GM19239 (cell line): ENCODE data around the gene ZMAT3.

ENCODE experiments used
- DNase-seq: peaks from one replicate; pipeline ENCODE4 v3.0.0; 2011; ENCODE audit warnings: low spot score; ENCODE audit not compliant: insufficient read length
- FAIRE-seq: peaks from 2 replicates; lab custom pipeline; 2011; peaks lifted over from hg19 to GRCh38; lab: Jason Lieb, UNC

Gene ZMAT3

GRCh38 chr3:179028408-179028807 is 43.2 kb downstream of the ZMAT3 start:
- DNase-seq (no peak), FAIRE-seq (no peak)

GRCh38 chr3:179027326-179027900 is 44.2 kb downstream of the ZMAT3 start:
- no peak for FAIRE-seq

GRCh38 chr3:179026636-179027035 is 45.0 kb downstream of the ZMAT3 start:
- DNase-seq: no peak
- FAIRE-seq: no peak

More at GRCh38 chr3:179027326-179027900, 44.2 kb downstream of the ZMAT3 start:
- DNase-seq: no peak

- DNase-seq: no peak
- FAIRE-seq: no peak
Observed at GRCh38 chr3:179021119-179021903, 50.3 kb downstream of the ZMAT3 start.

GRCh38 chr3:179020112-179020511 is 51.5 kb downstream of the ZMAT3 start:
- DNase-seq: no peak

GRCh38 chr3:179018808-179019207 is 52.8 kb downstream of the ZMAT3 start:
- peak; percentile 80 for FAIRE-seq
- no peak for DNase-seq

More at GRCh38 chr3:179020112-179020511, 51.5 kb downstream of the ZMAT3 start:
- no peak for FAIRE-seq

- DNase-seq: no peak
- peak; percentile 89 for FAIRE-seq
Observed at GRCh38 chr3:179016979-179017670, 54.5 kb downstream of the ZMAT3 start.

GRCh38 chr3:179015551-179016020 is 56.0 kb downstream of the ZMAT3 start:
- FAIRE-seq (peak; percentile 91), DNase-seq (peak; percentile 35)

GRCh38 chr3:179005706-179006105 is 65.9 kb downstream of the ZMAT3 start:
- DNase-seq (no peak), FAIRE-seq (no peak)

- DNase-seq: no peak
Observed at GRCh38 chr3:179005213-179005612, 66.4 kb downstream of the ZMAT3 start.

GRCh38 chr3:179000659-179001058 is 71.0 kb downstream of the ZMAT3 start:
- FAIRE-seq: no peak

More at GRCh38 chr3:179005213-179005612, 66.4 kb downstream of the ZMAT3 start:
- no peak for FAIRE-seq

GRCh38 chr3:179000144-179000543 is 71.5 kb downstream of the ZMAT3 start:
- FAIRE-seq (peak; percentile 14), DNase-seq (no peak)

More at GRCh38 chr3:179000659-179001058, 71.0 kb downstream of the ZMAT3 start:
- DNase-seq: no peak

- FAIRE-seq (no peak), DNase-seq (no peak)
Observed at GRCh38 chr3:178996399-178996798, 75.2 kb downstream of the ZMAT3 start.

- FAIRE-seq (no peak), DNase-seq (no peak)
Observed at GRCh38 chr3:178990293-178990692, 81.3 kb downstream of the ZMAT3 start.

- FAIRE-seq (no peak), DNase-seq (no peak)
Observed at GRCh38 chr3:178989821-178990220, 81.8 kb downstream of the ZMAT3 start.

GRCh38 chr3:178987745-178988144 is 83.9 kb downstream of the ZMAT3 start:
- FAIRE-seq (no peak), DNase-seq (no peak)

GRCh38 chr3:178986456-178986855 is 85.2 kb downstream of the ZMAT3 start:
- FAIRE-seq (no peak), DNase-seq (no peak)

GRCh38 chr3:178982137-178982536 is 89.5 kb downstream of the ZMAT3 start:
- DNase-seq: no peak
- FAIRE-seq: no peak

GRCh38 chr3:178975320-178975719 is 96.3 kb downstream of the ZMAT3 start:
- no peak for FAIRE-seq

GRCh38 chr3:178971614-178972013 is 100.0 kb downstream of the ZMAT3 start:
- DNase-seq: no peak
- no peak for FAIRE-seq

More at GRCh38 chr3:178975320-178975719, 96.3 kb downstream of the ZMAT3 start:
- DNase-seq: no peak
